ENCODE data around the gene MAP1LC3B2.
A peak's percentile ranks its signal among the peaks of the same experiment; 100 is the strongest.
"Not testable (repeated sequence)": the region's sequence is repeated elsewhere in the genome, so short reads cannot be mapped to it uniquely, and the experiment has no call there.

MAP1LC3B2 gene

DNA sequence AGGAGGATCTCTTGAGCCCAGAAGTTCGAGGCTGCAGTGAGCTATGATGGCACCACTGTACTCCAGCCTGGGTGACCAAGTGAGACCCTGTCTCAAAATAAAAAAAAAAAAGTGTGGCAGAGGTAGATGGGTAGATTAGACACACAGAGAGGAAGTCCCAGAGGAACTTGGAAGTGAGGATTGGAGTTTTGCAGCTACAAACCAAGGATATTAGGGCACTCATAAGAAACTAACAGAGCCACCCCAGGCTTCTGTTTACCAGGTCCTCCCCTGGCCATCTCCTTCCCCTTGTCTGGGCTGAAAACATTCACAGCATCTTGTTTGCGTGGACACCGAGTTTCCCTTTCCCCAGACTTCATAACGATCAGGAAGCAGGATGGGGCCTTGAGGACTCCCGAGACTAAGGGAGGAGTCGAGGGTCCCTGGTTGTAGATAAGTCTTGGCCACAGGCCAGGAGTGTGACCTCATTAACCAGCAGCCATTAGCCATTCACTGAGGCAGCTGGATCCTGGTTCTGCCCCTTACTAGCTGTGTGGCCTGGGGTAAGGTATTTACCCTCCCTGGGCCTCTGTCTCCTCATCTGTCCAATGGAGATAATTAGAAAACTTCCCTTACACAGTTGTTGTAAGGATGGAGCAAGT lies 2.1 kb downstream of the MAP1LC3B2 start:
- DNase-seq = no peak

DNA sequence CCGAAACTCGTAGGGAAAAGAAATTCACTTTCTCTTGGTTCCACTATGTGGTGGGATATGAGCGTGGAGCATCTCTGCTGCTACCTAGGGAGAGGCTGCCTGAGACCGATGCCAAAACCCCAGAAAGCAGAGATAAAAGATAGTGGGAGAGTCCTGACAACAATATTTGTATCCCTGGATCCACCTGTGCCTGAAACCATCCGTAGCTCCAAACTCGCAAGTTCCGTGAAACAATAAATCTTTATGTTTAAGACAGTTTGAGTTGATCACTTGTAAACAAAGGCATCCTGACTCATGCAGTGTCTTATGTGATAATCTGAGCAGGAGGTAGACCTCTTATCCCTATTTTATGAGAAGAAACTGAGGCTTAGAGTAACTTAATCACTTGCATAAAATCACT lies 2.9 kb downstream of the MAP1LC3B2 start:
- no peak for DNase-seq

DNA sequence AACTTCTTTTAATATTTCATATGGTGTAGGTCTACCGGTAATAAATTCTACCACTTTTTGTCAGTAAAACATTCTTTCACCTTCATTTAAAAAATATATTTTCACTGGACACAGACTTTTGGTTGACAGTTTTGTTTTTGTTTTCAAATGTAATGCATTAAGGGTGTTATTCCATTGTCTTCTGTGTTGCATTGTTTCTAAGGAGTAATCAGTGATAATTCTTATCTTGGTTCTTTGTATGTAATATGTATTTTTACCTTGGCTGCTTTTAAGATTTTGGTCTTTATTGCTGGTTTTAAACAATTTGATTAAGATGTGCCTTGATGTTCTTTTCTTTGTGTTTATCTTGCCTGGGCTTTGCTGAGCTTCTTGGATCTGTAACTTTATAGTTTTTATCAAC lies 4.1 kb downstream of the MAP1LC3B2 start:
- DNase-seq = no peak

DNA sequence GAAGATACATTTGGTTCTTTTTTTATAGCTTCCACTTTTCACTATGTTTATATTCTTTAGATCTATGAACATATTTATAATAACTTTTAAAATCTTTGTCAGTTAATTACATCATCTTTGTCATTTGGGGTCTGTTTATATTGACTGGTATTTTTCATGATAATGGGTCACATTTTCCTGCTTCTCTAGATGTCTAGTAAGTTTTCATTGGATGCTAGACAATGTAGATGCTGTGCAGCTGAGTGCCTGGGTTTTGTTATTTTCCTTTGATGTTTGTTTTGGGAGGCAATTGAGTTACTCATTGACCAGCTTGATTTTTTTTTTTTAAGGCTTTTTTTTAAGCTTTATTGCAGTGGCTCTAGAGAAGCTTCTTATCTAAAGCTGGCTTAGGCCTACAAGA lies 4.9 kb downstream of the MAP1LC3B2 start:
- no peak for DNase-seq

DNA sequence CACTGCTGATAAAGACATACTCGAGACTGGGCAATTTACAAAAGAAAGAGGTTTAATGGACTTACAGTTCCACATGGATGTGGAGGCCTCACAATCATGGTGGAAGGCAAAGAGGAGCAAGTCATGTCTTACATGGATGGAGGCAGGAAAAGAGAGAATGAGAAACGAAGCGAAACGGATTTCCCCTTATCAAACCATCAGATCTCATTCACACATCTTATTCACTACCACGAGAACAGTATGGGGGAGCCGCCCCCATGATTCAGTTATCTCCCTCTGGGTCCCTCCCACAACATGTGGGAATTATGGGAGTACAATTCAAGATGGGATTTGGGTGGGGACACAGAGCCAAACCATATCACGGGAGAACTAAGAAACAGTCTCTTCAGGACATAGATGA lies 6.0 kb downstream of the MAP1LC3B2 start:
- DNase-seq = not testable (repeated sequence)

DNA sequence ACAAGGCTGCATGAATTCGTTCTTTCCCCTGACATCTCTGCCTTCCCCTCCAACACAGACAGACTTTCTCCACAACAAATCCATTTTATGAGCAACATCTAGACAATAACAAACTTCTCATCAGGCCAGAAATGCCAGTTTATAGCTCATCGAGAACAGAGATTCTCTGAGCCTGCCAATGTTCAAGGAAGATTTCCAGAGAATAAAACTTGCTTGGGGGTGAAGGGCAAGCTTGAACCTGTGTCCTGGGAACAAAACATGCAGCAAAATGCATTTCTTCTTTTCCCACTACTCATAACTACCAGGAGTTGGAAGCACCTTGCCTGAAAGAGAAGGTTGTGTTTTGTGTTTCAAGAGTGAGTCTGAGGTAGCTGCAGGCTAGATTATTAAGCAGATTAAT lies 6.8 kb downstream of the MAP1LC3B2 start:
- DNase-seq = no peak

DNA sequence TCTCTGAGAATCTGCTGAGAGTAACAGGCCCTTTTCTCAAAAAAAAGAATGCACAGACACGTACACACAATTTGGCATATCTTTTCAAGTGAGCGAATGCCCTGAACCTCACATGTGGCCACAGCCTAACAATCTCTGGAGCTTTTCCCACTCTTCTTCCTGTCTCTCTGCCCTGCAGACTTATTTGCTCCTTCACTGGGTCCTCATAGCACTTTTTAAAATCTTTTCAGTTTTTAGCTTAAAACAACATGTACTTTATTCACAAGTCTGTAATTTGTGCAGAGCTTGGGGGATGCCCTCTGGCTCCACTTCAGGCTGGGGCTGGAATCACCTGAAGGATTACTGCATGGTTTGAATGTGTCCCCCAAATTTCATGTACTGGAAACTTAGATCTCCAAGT lies 9.0 kb downstream of the MAP1LC3B2 start:
- no peak for DNase-seq

DNA sequence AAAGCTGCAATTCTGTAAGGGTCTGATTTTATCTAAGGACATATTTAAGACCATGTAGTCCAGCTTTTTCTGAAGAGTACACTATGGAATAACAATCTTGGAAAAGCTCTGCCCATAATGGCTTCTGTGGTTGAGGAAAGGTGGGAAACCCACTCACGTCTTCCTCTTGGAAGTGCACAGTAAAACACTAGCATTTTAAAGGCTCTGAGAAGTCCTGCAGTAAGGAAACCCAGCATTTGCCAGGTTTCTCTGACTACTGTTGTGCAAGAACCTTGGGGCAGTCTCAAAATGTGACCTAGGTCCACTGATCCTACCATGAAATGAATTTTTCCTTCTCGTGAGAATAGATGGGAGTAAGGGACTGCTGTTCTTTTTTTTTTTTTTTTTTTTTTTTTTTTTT lies 11.9 kb downstream of the MAP1LC3B2 start:
- DNase-seq = no peak

DNA sequence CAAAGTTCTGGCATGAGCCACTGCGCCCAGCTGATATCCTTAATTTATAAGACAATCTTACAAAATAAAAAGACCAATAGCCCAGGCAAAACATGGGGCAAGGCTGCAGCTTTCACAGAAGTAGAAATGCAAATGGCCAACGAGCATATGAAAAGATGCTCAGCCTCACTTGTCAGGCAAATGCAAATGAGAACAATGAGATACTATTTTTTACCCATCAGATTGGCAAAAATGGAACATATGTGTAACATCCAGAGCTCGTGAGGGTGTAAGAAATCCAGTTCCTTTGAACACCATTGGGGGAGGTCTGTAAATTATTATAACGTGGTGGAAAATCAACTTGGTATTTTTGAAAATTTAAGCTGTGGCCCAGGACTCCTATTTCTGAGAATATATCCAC lies 14.6 kb downstream of the MAP1LC3B2 start:
- DNase-seq = no peak

DNA sequence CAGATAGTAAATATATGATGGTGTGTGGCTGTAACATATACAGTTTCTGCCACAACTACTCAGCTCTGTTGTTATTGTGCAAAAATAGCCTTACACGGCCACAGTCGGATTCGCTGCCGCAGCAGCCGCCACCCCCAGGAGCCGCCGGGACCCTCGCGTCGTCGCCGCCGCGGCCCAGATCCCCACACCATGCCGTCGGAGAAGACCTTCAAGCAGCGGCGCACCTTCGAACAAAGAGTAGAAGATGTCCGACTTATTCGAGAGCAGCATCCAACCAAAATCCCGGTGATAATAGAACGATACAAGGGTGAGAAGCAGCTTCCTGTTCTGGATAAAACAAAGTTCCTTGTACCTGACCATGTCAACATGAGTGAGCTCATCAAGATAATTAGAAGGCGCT lies 16.6 kb downstream of the MAP1LC3B2 start:
- not testable (repeated sequence) for DNase-seq

DNA sequence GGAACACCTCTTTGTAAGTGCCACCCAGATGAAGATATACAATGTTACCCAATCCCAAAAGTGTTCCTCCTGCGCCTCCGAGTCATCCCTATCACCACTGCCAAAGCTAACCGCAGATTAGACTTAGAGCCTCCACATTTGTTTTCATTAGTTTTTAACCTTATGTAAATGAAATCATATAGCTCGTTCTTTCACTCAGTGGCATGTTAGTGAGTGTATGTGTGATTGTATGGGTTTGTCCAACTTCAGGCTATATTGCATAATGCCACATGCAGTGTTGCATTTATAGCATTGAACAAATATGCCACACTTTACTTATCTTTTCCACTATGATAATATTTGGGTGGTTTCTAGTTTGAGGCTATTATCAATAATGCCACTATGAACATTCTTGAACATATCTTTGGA lies 18.0 kb downstream of the MAP1LC3B2 start:
- DNase-seq = no peak

DNA sequence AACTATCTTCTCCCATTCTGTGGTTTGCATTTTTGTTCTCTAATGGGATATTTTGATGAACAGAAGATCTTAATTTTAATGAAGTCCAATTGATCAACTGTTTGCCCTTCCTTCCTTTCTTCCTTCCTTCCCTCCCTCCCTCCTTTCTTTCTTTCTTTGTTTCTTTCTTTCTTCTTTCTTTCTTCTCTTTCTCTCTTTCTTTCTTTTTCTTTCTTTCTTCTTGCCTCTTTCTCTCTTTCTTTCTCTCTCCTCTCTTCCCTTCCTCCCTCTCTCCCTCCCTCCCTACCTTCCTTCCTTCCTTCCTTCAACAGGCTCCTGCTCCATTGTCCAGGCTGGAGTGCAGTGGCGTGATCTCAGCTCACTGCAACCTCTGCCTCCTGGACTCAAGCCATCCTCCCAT lies 18.9 kb downstream of the MAP1LC3B2 start:
- no peak for DNase-seq

DNA sequence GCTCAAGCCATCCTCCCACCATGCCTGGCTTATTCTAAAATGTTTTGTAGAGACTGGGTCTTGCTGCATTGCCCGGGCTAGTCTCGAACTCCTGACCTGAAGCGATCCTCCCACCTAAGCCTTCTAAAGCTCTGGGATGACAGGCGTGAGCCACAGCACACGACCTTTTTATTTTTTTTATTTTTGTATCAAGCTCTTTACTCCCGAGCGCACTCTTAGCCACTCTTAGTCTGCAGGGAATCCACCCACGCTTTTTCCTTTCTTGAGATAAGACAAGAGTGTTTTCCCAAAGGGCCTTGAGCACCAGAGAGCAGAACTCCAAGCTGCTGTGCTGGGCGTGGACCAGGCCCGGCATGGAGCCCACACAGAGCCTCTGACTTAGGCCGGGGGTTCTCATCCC lies 23.4 kb downstream of the MAP1LC3B2 start:
- DNase-seq = no peak

DNA sequence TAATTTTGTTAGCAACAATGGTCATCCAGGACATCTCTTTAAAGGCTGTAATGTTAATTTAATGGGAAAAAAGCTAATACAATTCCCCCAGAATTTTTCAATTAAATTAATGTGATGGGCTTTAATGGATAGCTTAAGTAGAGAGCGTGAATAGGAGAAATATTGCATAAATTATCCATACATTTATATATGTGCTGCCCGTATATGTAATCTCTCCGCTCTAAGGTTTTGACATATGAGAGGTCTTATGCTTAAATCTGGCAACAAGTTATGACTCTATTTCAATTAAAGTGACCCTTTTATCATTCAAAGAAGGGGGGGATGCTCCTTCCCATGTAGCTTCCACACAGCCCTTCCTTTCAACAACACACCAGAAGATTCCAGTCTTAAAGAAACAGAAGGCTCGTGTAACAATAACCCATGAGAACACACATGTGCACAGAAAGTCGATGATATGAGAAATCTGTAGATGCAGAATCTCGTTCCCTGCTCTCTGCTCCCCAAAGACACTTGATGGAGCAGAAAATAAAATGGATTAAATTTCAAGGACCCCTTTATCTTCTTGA lies 24.0 kb downstream of the MAP1LC3B2 start:
- no peak for DNase-seq

DNA sequence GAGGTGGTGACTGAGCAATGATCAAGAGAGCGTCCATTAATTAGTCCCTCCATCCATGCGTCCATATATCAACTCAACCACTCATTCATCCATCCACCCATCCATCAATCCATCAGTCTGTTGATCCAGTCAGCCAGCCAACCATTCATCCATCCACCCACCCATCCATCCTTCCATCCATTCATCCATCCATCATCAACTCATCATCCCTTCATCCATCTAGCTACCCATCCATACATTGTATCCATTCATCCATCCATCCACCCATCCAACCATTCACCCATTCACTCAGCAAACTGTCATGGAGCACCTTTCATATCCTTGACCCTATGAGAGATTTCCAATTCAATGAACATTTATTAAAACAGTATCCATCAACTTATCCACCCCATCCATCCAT lies 28.1 kb downstream of the MAP1LC3B2 start:
- no peak for DNase-seq

DNA sequence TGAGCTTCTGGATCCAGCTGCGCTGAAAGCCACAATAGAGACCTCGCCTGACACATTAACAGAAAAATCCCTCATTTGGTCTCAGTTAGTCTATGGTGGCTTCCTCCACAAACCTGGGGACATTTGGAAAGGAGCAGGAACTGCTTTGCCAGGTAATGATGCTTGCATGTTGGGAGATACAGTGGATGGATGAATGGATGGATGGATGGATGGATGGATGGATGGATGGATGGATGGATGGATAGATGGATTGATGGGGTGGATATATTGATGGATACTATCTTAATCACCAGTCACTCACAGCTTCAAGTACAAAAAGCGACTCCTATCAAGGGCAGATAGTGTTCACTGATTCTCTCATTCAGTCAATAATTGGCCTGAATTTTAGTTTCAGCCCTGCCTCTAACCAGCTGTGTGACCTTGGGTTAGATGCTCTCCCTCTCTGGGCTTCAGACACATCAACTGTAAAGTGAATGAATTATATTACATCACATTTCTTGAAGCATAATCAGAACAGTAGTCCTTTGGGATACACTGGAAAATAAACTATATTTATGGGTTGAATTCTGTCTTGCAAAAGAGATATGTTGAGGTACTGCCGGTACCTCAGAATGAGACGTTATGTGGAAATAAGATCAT lies 29.3 kb downstream of the MAP1LC3B2 start:
- DNase-seq = no peak

DNA sequence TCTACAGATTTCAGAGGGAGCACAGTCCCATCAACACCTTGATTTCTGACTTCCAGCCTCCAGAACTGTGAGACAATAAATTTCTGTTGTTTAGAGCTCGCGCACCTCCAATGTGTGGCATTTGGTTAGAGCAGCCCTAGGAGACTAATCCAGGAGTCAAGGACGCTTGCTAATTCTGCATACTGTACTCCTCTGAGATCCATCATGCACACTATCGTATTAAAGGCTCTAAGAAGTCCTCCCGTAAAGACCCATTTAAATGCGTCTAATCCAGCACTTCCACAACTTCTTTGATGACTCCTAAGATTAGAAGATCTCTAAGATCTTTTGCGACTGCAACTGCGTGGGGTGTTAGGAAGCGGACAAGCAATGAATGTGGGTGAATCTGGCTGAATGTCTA lies 30.4 kb downstream of the MAP1LC3B2 start:
- no peak for DNase-seq

DNA sequence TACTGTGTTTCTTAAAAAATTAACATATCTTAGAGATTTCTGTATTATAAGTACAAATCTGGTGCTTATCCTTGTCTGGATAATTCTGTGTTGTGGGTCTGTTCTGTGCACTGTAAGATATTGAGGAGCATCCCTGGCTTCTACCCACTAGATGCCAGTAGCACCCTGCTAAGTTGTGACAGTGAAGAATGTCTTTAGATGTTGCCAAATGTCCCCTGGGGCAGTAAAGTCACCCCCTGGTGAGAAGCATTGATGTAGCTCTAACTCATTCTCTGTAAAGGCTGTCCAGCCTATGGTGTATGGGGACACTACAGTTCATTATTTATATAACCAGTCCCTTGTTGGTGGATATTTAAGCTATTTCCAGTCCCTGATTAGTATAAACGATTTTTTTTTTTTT lies 31.4 kb downstream of the MAP1LC3B2 start:
- DNase-seq = no peak

DNA sequence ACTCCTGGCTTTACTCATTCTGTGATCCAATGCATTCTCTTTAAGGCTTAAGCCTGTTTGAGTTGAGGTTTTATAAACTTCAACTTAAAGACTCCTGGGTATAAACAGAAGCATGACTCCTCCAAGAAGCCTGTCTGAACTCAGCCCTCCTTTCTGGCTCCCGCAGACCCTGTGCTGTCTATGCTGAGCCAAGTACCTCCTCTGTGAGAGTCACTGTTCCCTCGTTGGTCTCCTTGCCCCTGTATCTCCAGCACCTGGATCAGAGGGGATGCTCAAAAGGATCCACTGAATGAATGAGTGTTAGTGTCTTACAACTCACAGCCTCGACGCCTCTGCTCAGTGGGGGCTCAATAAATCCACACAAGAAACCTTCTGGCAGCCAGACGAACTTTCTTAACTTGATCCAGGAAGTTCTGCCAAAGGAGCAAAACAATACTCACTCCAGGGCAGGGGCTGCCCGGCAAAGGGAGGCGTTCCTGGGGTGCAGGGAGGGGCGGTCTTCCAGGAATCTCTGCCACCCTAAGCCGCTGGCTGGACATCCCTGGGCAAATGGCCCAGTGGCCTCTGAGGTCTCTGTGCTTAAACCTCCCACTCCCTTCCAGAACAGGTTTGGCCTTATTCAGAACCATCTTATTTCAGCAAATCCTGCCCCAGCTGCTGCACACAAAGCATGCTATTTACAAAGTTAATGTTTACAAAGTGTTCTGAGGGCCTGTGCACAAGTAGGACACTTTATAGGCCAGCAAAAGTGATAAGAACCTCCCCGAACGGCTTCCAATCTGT lies 32.9 kb downstream of the MAP1LC3B2 start:
- DNase-seq = no peak

DNA sequence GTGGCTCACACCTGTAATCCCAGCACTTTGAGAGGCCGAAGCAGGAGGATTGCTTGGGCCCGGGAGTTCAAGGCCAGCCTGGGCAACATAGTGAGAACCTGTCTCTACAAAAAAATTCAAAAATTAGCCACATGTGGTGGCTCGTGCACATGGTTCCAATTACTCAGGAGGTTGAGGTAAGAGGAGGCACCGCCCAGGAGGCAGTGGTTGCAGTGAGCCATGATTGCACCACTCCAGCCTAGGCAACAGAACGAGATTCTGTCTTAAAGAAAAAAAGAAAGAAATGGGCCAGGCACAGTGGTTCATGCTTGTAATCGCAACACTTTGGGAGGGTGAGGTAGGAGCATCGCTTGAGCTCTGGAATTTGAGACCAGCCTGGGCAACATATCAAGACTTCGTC lies 33.5 kb downstream of the MAP1LC3B2 start:
- no peak for DNase-seq

DNA sequence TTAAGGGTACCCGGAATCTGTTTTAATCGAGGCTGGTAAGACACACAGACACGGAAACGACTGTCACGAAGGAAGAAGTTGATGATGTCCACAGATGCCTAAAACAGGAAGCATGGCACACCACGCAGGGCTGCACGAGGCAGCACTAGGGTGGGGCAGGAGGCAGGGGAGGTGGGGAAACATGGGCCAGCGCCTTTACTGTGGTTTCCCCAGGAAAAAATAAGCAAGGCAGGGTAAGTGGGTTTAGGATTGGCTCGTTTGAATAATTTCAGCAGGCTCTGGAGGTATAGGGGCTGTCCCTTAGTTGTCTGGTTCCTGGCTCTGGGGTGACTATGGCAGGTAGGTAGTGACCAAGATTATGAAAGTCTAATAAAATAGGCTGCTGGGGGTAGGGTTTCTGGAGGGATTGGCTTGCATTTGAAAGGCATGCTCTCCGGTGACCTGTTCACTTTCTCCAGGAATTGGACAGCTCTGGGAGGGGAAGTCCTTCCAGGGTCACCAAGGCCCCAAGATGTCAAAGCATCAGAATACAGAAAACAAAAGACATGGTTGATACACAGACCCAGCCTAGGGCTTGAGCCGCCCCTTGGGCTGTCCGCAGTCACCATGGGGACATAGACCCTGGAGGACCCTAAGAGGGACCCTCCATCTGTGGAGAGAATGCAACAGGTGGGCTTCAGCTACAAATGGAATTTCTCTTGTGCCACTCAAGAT lies 35.3 kb downstream of the MAP1LC3B2 start:
- DNase-seq = peak; percentile 65

DNA sequence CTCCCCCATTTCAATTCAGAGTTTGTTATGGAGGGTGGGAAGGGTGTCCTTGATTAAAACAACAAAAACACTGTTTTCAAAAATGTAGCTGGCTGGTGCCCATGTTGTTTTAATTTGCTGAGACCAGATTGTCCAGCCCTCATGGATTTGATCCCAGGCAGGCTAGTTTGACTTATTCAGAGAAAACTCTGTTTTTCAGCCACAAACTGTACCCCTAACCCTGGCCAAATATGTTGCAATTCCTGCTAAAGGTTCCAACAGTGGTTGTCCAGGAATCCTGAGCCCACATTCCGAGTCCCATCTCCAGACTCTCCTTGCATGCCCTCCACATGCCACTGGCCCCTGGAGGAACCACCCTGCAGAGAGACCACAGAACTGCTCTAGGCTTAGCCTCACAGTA lies 36.0 kb downstream of the MAP1LC3B2 start:
- no peak for DNase-seq

DNA sequence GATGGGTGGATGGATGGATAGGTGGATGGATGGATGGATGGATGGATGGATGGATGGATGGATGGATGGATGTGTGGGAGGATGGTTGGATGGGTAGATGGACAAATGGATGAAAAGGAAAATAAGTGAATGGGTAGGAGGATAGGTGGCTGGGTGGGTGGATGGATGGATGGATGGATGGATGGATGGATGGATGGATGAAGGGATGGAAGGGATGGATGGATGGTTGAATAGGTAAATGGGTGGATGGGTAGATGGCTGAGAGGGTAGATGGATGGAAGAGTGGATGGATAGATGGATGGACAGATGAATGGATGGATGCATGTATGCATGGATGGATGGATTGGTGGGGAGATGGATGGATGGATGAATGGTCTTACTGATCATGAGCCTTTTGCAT lies 36.5 kb downstream of the MAP1LC3B2 start:
- no peak for DNase-seq

All from activated CD8-positive, alpha-beta memory T cell treated with anti-CD3 and anti-CD28 coated beads for 24 hours (primary cell).